NCI-H748 (cell line): ENCODE measurements around the gene MRGPRX3.
"Not testable (repeated sequence)": the region's sequence is repeated elsewhere in the genome, so short reads cannot be mapped to it uniquely, and the experiment has no call there.

Experiments used
- DNase-seq: peaks from one replicate; lab custom pipeline; 2025; ENCODE audit not compliant: unreplicated experiment; lab: John Stamatoyannopoulos, UW

Gene MRGPRX3

GRCh38 chr11:18132341-18132740, at the start of gene MRGPRX3:
TSS of gene MRGPRX3 (plus strand) at chr11:18132571. CDS start at chr11:18137203, 4,632 bp downstream.
- DNase-seq = no peak

- DNase-seq = no peak
These were observed 44.0 kb upstream of the MRGPRX3 start for GRCh38 chr11:18088366-18088765.

- DNase-seq = no peak
These were observed 43.4 kb upstream of the MRGPRX3 start for GRCh38 chr11:18088966-18089365.

- no peak for DNase-seq
These were observed 40.6 kb upstream of the MRGPRX3 start for GRCh38 chr11:18091731-18092130.

- no peak for DNase-seq
These were observed 38.4 kb upstream of the MRGPRX3 start for GRCh38 chr11:18093959-18094358.

- DNase-seq = no peak
These were observed 31.3 kb upstream of the MRGPRX3 start for GRCh38 chr11:18100926-18101656.

GRCh38 chr11:18105086-18105801, 27.1 kb upstream of the MRGPRX3 start:
- no peak for DNase-seq

- DNase-seq = peak; percentile 90
These were observed 26.4 kb upstream of the MRGPRX3 start, which contains the start of gene SAAL1 for GRCh38 chr11:18105802-18106574. TSS of gene SAAL1 (minus strand) at chr11:18106082. CDS start at chr11:18106041, 41 bp downstream.

GRCh38 chr11:18106688-18107087, 25.7 kb upstream of the MRGPRX3 start:
- no peak for DNase-seq

GRCh38 chr11:18108254-18108653, 24.1 kb upstream of the MRGPRX3 start:
- DNase-seq = no peak

- DNase-seq = no peak
These were observed 21.4 kb upstream of the MRGPRX3 start for GRCh38 chr11:18111005-18111404.

GRCh38 chr11:18115360-18116127, 16.8 kb upstream of the MRGPRX3 start:
- DNase-seq = peak; percentile 81

GRCh38 chr11:18121331-18121828, 11.0 kb upstream of the MRGPRX3 start:
- DNase-seq = not testable (repeated sequence)

- not testable (repeated sequence) for DNase-seq
These were observed 1.3 kb upstream of the MRGPRX3 start for GRCh38 chr11:18131115-18131514.

GRCh38 chr11:18135308-18135707, 2.9 kb downstream of the MRGPRX3 start:
- DNase-seq = no peak

GRCh38 chr11:18137186-18137800, 4.9 kb downstream of the MRGPRX3 start:
- no peak for DNase-seq

GRCh38 chr11:18140145-18140544, 7.8 kb downstream of the MRGPRX3 start:
- no peak for DNase-seq

- DNase-seq = no peak
These were observed 11.9 kb downstream of the MRGPRX3 start for GRCh38 chr11:18144243-18144642.

GRCh38 chr11:18145025-18145424, 12.7 kb downstream of the MRGPRX3 start:
- no peak for DNase-seq

- DNase-seq = no peak
These were observed 13.5 kb downstream of the MRGPRX3 start for GRCh38 chr11:18145837-18146236.
